Measurements from ENCODE around the gene GRAMD1C. TPM values are rescaled to one million over a fixed set of nuclear protein-coding genes. Genes with fewer than 3 reads are reported as not detected.

GRAMD1C gene
- total and polyA plus RNA-seq, 2 donors (not counting 3 experiments of a cell fraction or from before 2014, with no cell fraction given) = 7.0 to 24.0 TPM

- H3K27me3 ChIP-seq (ENCODE audit: control insufficient read depth in 2 of 2, insufficient read depth in 2 of 2, low read length in 2 of 2) = no peaks in the 10 kb centered on the region
- H3K4me2 ChIP-seq (ENCODE audit: insufficient read depth, low read length) = no peak overlapping the region
- no peak overlapping the region for H3K27ac ChIP-seq (ENCODE audit: insufficient read depth, low read depth, low read length)
- dilution Hi-C loops (cut with MboI; ENCODE audit: extremely low pct_ligation_motif_present, low sequenced_read_pairs) (no loop called here), intact Hi-C loops (cut with micrococcal nuclease) (no loop called here)
- H4K20me1 ChIP-seq (replicated peaks; ENCODE audit: control insufficient read depth, extremely low read depth, insufficient read depth, low read length) = no peaks in the 10 kb centered on the region
- no peaks in the 10 kb centered on the region for H3K9me3 ChIP-seq (replicated peaks; ENCODE audit: control insufficient read depth, insufficient read depth, low read length)
- FAIRE-seq = no peak
- H3K4me1 ChIP-seq (ENCODE audit: control insufficient read depth, extremely low read depth, insufficient read depth, low read length) = no peaks in the 10 kb centered on the region
- DNase-seq (ENCODE audit: low read depth, low spot score) = no peak
- no TSS peak for BruUV-seq (replicated peaks)
- no peak overlapping the region for H3K9ac ChIP-seq (replicated peaks; ENCODE audit: extremely low read depth, insufficient read depth, low read length)
- no peaks in the 10 kb centered on the region for H3K36me3 ChIP-seq (ENCODE audit: control insufficient read depth in 2 of 2, extremely low read depth in 1 of 2, insufficient read depth in 2 of 2, low read length in 2 of 2)
- POLR2A ChIA-PET = no interaction called here
- TF ChIP-seq CTCF (IDR thresholded peaks at IDR 0.05; ENCODE audit: extremely low read depth in 1 of 2, insufficient read depth in 1 of 2, low read depth in 1 of 2, low read length in 2 of 2) (no peak), EZH2 (IDR thresholded peaks at IDR 0.05; ENCODE audit: borderline replicate concordance, low read depth, low read length, severe bottlenecking) (no peak), MAX (IDR thresholded peaks at IDR 0.05; ENCODE audit: insufficient read depth, insufficient read length) (no peak), MYC (IDR thresholded peaks at IDR 0.05; ENCODE audit: low read depth, low read length) (no peak), GATA2 (IDR thresholded peaks at IDR 0.05; ENCODE audit: insufficient read depth, insufficient read length, low read depth, low read length) (no peak), FOS (IDR thresholded peaks at IDR 0.05; ENCODE audit: borderline replicate concordance, insufficient read depth, low read length) (no peak), POLR2AphosphoS5 (IDR thresholded peaks at IDR 0.05; ENCODE audit: insufficient read depth, low read depth, low read length) (no peak), JUN (IDR thresholded peaks at IDR 0.05; ENCODE audit: borderline replicate concordance, insufficient read depth, insufficient read length, low read depth) (no peak), POLR2A (IDR thresholded peaks at IDR 0.05; ENCODE audit: low read depth, low read length) (no peak)
- CTCF ChIA-PET = interaction anchor here (0.7 kb wide), 1 partner anchor 13 kb away, joined by 3 read pairs; no protein-coding TSS in a partner anchor
- H3K79me2 ChIP-seq (ENCODE audit: control insufficient read depth, insufficient read depth, low read length) = no peaks in the 10 kb centered on the region
- no peaks in the 10 kb centered on the region for H3K9me1 ChIP-seq (replicated peaks; ENCODE audit: control insufficient read depth, extremely low read depth, insufficient read depth, low read length)
- H2AFZ ChIP-seq (ENCODE audit: low read depth, low read length) = no peak overlapping the region
- H3K4me3 ChIP-seq (replicated peaks in 1 of 3; ENCODE audit: insufficient read depth in 1 of 3, low read depth in 1 of 3, low read length in 3 of 3) = no peak overlapping the region
These were observed 130.4 kb downstream of the GRAMD1C start for GRCh38 chr3:113968986-113969385.

Data from endothelial cell of umbilical vein (primary cell).